ENCODE data around the gene CDK6.

GRCh38 chr7:92723943-92724342 lies 112.4 kb downstream of the CDK6 start:
- TF ChIP-seq CTCF (IDR thresholded peaks at IDR 0.05), result no peak
- TF ChIP-seq EZH2 (IDR thresholded peaks at IDR 0.05), result no peak

Measured in neural progenitor cell (in vitro differentiated cells).